Left ventricle myocardium superior (tissue), 1 donor: ENCODE results near the gene PPP2R5C. TPM values are rescaled to one million over a fixed set of nuclear protein-coding genes. Genes with fewer than 3 reads are reported as not detected.
"Not testable (repeated sequence)": the region's sequence is repeated elsewhere in the genome, so short reads cannot be mapped to it uniquely, and the experiment has no call there.

Experiments
- ATAC-seq: fragments of 200-7000 bp; cut with Tn5 transposase; one replicate; pipeline ENCODE4 v1.9.1; 2020; ENCODE audit warnings: mild to moderate bottlenecking, moderate library complexity
- DNase-seq: peaks from one replicate; pipeline ENCODE4 v3.0.0-alpha.2; 2020
- intact Hi-C: fragments of 100-400 bp; cut with micrococcal nuclease; formaldehyde crosslinking; loops from one replicate; pipeline ENCODE4 v1.11.0; 2022
- total RNA-seq: library from RNA; stranded (reverse); fragmentation: NEBNext Ultra II Directional; extraction: Animal tissue kit (Norgen Biotek cat#: 25700); gene quantifications from one replicate; pipeline ENCODE4 v1.2.1, GENCODE V29; 2021
- donor health status: DM: no; HTN: yes; CAD: no; lungs with severe emphysema.

Gene PPP2R5C
- total RNA-seq, 1 donor from 2014 or later, result 211 TPM

DNA sequence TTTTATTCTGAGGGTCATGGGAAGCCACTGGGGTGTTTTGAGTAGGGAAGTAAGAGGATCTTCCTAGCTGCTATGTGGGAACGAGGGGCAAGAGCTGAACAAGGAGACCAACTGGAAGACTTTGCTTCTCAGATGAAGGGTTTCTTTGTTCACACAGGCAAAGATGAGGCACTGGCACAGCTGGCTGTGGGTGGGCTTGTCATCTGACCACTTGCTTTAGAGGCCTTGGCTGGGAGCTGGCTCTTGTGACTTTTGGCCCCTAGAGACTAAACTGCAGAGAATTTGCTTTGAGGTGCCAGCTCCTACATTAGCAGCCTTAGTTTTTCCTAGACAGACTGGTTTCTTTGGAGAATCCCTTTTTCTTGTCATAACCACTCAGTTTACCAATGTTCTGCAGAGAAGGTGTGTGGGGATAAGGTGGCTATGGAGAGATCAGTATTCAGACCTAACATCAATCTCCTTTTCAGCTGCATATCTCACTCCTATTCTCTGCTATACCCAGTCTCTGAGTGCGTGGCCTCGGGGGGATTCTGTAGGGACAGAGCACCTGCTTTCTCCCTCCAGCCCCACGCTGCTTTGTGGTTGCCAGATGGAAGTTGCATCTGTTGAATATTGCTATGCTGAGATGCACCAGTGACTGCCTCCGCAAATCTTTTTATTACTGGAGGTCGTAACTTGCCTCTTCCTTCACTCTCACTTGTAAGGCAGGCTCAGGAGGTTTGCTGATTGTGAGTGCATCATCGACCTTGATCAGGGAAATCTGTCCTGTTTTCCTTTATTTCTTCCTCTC is 12.7 kb downstream of the PPP2R5C start:
- no peak for DNase-seq
- intact Hi-C loops, result loop anchor here (10.0 kb wide), 1 partner anchor 171 kb away; no protein-coding TSS in a partner anchor
- ATAC-seq, result no peak

DNA sequence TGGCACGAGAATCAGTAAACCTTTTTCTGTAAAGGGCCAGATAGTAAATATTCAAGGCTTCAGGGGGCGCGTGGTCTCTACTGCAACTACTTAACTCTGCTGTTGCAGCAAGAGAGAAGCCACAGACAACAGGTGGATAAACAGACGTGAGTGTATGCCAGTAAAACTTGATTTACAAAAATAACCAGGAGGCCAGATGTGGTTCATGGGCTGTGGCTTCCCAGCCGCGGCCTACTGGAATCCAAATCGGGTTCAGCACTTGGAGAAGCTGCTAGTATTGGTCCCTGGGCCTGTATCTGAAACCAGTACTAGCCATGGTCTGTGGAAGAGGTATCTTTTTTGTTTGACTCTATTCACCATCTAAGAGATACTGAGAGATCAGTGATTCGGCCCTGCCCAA is 13.3 kb downstream of the PPP2R5C start:
- intact Hi-C loops, result loop anchor here (10.0 kb wide), 1 partner anchor 170 kb away; no protein-coding TSS in a partner anchor
- no peak for ATAC-seq
- DNase-seq, result no peak

DNA sequence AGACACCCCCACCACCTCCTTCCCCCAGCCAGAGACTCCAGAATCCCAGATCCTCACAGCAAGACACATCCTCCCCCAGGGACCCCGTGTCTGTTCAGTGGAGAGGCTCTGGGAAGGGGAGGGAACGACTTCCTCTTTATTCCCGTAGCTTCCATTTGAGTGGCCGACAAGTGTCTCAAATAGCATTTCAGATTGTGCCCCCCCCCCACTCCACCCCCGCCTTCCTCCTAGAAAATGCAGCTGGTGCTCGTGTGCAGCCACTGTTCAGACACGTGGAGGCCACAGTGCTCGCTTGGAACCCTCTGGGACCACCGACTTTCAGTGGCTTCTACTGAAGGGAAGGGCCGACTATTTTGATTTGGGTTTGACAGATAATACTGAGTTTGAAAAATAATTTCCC is 14.3 kb downstream of the PPP2R5C start:
- ATAC-seq (no peak), DNase-seq (no peak)
- intact Hi-C loops, result loop anchor here (10.0 kb wide), 1 partner anchor 169 kb away; no protein-coding TSS in a partner anchor

DNA sequence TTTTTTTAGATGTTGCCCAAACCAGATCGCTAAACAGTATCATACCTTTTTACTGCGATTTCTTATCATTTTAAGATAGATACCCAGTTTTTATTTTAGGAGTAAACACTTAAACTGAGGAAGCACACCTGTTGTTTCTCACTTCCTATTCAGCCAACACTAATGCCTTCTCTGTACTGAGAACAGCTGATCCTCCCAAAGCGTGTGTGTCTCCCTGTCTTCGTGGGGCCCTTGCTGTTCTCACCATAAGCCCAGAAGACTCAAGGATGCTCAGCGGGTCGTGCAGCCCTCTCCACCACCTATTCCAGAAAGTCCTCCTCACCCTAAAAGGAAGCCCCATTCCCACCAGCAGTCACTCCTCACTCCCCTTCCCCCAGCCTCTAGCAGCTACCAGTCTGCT is 14.8 kb downstream of the PPP2R5C start:
- intact Hi-C loops, result loop anchor here (10.0 kb wide), 1 partner anchor 168 kb away; no protein-coding TSS in a partner anchor
- DNase-seq (no peak), ATAC-seq (no peak)

DNA sequence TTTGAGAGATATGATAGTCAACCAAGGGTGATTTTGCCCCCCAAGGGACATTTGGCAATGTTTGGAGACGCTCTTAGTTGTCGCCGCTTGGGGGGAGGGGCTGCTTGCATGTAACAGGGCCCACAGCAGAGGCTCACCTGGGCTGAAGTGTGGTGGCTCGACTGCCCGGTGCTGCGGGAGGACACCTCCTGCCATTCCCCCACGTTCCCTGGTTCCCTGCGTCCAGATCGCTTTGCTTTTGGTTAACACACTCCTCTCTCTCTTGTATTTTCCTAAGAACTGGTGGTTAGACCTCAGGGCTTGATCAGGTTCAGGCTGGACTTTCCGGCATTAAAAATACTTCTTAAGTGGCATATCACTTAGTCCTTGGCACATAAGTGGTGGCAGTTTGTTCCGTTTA is 18.9 kb downstream of the PPP2R5C start:
- ATAC-seq (no peak), DNase-seq (no peak)
- intact Hi-C loops, result no loop called here

DNA sequence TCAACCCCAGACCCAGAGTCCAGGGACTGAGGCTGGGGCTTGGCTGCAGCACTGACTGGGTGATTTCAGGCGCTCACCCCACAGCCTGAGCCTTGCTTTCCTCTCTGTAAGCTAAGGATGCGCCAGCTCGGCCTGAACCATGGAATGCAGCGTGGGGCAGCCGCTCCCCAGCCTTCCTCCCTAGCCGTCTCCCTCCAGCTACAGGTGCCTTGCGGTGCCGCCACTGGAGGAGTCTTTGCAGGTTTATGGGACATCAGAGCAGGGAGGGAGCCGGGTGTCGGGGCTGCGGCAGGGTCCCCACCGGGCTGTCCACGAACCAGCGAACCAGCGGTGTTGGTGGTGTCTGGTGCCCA is 19.4 kb downstream of the PPP2R5C start:
- intact Hi-C loops, result no loop called here
- DNase-seq (no peak), ATAC-seq (peak; percentile 34)

DNA sequence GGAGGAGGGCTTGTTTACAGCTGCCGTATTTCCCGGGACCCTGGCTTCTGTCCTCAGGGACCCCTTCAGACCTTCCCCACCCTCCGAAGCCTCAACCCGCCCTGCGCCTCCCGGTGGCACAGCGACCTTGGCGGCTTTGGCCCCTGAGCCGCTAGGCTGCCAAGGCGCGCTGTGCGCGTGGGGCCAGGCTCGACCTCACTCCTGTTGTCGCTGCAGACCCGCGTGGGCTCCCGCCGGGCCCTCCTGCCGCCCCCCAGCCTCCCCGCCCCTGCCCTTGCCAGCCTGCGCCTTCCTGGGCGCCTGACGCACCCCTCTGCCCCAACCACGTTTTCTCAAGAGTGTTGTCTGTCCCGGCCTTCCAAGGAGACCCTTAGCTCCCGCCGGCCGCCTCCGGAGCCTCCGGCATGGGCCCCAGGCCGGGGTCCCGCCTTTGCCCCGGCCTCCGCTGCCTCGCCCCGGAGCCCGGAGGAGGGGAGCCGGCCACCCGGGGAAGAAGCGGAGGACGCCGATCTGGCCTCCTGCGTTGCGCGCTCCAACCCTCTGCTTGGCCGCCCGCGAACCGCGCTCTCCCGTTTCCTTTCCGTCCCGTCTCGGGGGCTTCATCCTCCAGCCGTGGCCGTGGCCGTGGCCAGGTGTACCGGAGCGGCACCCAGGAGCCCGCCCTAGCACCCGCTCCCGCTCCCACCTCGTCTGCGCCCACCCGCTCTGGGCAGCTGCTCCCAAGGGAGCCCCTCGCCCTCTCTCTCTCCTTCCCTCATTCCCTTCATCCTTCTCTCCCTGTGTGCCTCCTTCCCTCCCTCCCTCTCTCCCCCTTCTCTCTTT is 19.9 kb downstream of the PPP2R5C start:
- intact Hi-C loops, result no loop called here
- peak; percentile 75 for ATAC-seq
- DNase-seq, result peak; percentile 65

DNA sequence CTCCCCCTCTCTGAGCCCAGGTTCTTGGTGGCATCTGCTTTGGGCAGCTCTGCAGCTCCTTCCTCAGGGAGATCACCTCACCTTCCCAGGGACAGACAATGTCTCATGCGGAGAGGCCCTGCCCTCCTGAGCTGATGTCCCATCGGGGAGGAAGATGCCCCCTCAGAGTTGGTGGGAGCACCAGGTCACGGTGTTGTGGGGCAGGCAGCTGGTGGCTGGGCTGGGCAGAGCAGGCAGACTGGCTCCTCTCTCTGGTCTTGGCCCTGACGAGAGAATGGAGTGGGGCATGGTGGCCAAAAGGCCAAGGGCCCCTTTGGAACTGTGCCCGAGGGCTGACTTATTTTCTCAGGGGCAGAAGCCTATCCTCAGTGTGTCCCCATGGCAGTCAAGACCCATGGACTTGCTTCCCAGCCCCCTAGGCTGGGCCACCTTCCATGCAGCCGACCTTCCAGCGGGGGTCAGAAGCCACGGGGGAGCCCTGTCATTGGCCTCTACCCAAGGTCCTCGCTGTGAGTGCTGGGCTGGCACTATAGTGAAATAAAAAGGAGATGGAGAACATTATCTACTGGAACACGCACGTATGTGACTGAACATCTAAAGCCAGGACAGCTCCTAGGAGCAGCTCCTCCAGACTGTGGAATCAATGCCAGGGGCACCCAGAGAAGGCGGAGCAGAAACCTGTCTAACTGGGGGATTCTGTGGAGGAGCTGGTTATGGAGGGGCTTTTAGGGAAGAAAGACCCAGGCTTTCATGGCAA is 21.9 kb downstream of the PPP2R5C start:
- peak; percentile 49 for DNase-seq
- intact Hi-C loops, result no loop called here
- peak; percentile 52 for ATAC-seq

DNA sequence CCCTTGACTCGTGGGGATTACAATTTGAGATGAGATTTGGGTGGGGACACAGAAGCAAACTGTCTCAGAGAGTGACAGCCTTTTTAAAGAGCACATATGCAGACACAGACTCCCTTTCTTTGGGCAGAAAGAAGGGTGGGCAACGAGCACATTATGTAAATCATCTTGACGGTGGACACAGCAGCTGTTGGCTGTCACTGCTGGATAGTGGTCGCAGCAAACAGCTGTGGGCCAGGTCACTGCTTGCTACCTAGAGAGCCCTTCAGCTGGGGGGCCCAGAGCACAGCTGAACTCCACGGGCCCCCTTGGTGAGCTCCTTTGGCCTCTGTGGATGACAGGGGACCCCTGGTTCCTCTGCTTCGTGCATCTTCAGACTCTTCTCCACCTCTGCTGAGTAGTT is 23.1 kb downstream of the PPP2R5C start:
- intact Hi-C loops, result no loop called here
- DNase-seq, result no peak
- no peak for ATAC-seq

DNA sequence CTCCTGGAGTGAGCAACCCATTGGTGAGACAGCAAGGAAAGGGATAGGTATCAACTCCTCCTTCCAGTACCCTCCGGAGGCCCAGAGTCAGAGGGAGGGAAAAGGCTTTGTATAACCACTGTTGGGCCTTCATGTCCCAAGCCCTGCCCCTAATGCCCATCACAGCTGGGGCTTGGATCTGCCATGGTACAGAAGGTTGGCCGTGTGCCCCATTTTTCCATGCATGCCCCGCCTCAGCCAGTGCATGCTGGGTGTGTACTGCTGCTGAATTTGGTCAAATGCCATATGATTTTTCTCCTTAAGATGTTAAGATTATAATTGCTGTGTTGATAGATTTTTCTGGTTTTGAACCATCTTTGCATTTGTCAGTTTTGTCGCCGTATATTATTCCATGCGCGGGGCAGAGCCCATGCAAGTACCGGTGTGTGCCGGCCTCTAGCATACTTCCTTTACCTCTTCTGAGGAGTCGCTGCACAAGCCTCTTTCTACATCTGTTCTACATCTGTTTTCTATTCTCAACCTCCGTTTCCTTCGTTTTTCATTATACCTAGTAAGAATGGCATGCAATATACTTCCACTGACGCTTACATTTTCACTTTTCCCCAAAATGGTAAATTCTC is 26.6 kb downstream of the PPP2R5C start:
- DNase-seq (no peak), ATAC-seq (no peak)
- intact Hi-C loops, result no loop called here

DNA sequence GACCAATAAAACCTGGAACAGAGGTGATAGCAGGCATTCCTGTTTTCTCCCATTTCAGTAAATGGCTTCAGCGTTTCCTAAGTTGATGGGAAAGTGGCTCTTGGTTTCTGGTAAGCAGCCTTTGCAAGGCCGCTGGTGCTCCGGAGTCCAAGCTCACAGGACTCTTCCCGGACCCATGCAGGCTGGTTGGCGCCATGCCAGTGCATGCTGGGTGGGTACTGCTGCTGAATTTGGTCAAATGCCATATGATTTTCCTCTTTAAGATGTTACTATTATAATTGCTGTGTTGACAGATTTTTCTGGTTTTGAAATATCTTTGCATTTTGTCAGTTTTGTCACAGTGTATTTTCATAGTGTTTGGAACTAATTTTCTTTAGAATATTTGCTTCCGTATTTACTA is 27.7 kb downstream of the PPP2R5C start:
- ATAC-seq (no peak), DNase-seq (peak; percentile 59)

DNA sequence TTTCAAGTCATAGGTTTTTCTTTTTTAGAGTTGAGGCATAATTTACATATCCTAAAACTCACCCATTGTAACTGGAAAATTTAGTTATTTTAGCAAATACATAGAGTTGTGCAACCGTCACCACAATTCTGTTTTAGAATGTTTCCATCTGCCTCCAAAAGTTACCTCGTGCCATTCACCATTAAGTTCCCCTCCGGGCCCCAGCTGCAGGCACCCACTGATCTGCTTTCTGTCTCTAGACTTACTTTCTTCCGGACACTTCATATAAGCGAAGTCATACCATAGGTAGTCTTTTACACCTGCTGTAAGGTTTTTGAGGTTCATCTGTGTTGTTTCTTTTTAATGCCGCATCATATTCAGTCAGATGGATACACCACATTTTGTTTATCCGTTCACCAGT is 28.7 kb downstream of the PPP2R5C start:
- intact Hi-C loops, result no loop called here
- ATAC-seq (no peak), DNase-seq (no peak)

More for the DNA sequence above, 27.7 kb downstream of the PPP2R5C start:
- intact Hi-C loops, result no loop called here

DNA sequence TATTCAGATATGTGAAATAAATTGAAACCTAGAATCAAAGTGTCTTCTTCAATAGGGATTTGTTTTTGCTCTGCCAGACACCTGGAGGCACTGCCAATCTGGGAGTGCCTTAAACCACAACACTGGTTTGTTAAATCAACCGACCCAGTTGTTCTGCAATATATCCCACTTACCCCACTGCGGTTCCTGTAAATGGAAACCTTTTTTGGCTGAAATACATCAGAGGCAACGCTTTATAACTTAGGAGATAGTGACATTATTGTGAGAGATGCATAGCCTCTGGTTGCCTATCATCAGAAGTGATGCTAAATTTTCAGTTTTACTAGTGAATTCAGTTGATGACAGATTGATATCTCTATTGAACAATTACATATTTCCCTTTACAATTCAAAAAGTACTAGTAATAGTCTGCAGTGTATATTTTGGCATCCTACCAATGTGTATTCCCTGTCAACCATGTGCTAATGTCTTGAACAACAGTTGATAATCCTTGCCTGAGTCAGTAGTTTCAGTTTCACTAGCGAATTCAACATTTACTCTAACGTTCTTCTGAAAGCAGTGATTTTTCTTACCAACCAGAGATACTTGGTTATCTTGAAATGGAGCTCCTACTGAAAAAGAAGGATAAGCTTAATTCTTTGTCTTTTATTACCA is 30.5 kb downstream of the PPP2R5C start:
- intact Hi-C loops, result no loop called here
- ATAC-seq, result peak; percentile 50

DNA sequence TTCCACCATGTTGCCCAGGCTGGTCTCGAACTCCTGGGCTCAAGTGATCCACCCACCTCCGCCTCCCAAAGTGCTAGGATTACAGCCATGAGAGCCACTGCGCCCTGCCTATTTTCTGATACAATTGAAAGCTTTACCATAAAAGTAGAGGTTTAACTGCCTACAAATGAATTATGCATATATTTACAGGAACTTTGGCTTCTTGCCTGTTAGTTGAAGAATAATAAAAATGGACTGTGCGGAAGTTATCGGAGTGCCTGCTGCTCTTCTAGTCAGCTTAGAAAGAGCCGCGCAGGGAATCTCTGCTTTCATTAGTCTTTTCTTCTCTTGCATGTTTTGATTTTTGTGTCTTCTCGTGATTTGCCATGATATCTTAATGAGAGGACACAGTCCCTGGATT is 34.5 kb downstream of the PPP2R5C start:
- no peak for DNase-seq
- intact Hi-C loops, result no loop called here
- no peak for ATAC-seq

More for the DNA sequence above, 30.5 kb downstream of the PPP2R5C start:
- DNase-seq, result no peak

DNA sequence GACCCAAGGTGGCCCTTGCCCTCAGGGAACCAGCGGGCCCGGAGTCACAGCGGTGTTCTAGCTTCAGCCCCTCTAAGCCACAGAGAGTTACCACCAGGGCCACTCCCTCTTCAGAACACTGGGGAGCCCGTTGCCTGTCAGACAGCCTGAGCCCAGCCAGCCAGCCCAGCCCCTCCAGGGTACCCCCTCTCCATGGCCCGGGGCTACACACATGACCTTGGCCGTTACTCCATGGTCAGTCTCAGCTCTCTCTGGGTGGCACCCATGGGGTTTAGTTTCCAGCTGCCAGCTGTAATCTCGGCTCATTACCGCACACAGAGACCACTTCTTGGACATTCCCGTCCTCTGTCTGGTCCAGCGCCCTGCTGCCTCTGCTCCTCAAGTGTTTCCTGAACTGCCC is 35.0 kb downstream of the PPP2R5C start:
- DNase-seq (no peak), ATAC-seq (peak; percentile 24)
- intact Hi-C loops, result no loop called here

DNA sequence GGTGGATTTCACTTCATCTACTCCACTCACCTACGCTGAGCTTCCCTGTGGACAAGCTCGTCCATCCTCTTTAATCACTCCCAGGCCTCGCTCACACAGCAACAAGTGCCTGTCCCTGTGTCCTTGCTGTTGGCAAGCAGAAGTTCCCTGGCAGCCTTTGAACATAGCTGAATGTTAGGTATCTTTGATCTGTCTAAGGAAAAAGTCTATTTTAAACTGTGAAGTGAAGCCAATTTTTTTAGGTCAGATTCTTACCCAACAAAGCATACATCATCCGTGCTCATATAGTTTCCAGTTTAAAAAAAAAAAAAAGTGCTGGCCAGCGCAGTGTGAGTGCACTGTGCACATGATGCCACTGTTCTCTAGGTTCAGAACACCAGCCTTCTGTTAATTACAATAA is 36.3 kb downstream of the PPP2R5C start:
- intact Hi-C loops, result no loop called here
- DNase-seq (no peak), ATAC-seq (peak; percentile 90)

DNA sequence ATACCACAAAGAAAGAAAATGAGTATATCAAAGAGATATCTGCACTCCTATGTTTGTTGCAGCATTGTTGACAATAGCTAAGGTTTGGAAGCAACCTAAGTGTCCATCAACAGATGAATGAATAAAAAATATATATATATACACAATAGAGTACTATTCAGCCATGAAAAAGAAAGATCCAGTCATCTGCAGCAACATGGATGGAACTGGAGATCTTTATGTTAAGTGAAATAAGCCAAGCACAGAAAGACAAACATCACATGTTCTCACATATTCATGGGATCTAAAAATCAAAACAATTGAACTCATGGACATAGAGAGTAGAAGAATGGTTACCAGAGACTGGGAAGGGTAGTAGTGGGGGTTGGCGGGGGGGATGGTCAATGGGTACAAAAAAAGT is 42.9 kb downstream of the PPP2R5C start:
- intact Hi-C loops, DNase-seq, ATAC-seq: not testable (repeated sequence)

DNA sequence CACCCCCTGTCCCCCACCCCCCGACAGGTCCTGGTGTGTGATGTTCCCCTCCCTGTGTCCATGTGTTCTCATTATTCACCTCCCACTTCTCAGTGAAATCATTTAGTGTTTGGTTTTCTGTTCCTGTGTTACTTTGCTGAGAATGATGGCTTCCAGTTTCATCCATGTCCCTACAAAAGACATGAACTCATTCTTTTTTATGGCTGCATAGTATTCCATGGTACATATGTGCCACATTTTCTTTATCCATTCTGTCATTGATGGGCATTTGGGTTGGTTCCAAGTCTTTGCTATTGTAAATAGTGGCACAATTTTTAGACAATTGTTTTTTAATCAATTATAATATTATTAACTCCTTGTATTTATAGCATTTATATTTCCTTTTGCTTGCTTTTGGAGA is 44.7 kb downstream of the PPP2R5C start:
- intact Hi-C loops, ATAC-seq, DNase-seq: not testable (repeated sequence)
